GM19397 (cell line): ENCODE measurements around the gene ATG9B.
"Not testable (repeated sequence)": the region's sequence is repeated elsewhere in the genome, so short reads cannot be mapped to it uniquely, and the experiment has no call there.

Experiments
- ATAC-seq: cut with Tn5 transposase; IDR thresholded peaks from one replicate; pipeline ENCODE4 v1.9.1; 2021; ENCODE audit warnings: mild to moderate bottlenecking, moderate library complexity; ENCODE audit not compliant: unreplicated experiment

ATG9B gene

GRCh38 chr7:151017370-151017952, 6.8 kb downstream of the ATG9B start:
- no peak for ATAC-seq

- ATAC-seq, result no peak
Observed at GRCh38 chr7:151016942-151017341, 7.4 kb downstream of the ATG9B start.

GRCh38 chr7:151016505-151016904, 7.8 kb downstream of the ATG9B start:
- no peak for ATAC-seq

- no peak for ATAC-seq
Observed at GRCh38 chr7:151015967-151016366, 8.3 kb downstream of the ATG9B start.

GRCh38 chr7:151014950-151015349, 9.3 kb downstream of the ATG9B start:
- no peak for ATAC-seq

GRCh38 chr7:151013733-151014497, 10.4 kb downstream of the ATG9B start:
- ATAC-seq, result peak; percentile 43

- ATAC-seq, result no peak
Observed at GRCh38 chr7:151013356-151013732, 10.9 kb downstream of the ATG9B start.

GRCh38 chr7:151012911-151013347, 11.4 kb downstream of the ATG9B start:
- ATAC-seq, result no peak

GRCh38 chr7:151012031-151012692, 12.1 kb downstream of the ATG9B start:
- ATAC-seq, result no peak

- not testable (repeated sequence) for ATAC-seq
Observed at GRCh38 chr7:151011616-151012015, 12.7 kb downstream of the ATG9B start.

- ATAC-seq, result no peak
Observed at GRCh38 chr7:151011097-151011409, 13.2 kb downstream of the ATG9B start.

GRCh38 chr7:151010307-151011096, 13.8 kb downstream of the ATG9B start:
- ATAC-seq, result no peak

GRCh38 chr7:151010037-151010306, 14.3 kb downstream of the ATG9B start:
- ATAC-seq, result no peak

GRCh38 chr7:151009327-151010036, 14.8 kb downstream of the ATG9B start:
- no peak for ATAC-seq

GRCh38 chr7:151008511-151009323, 15.6 kb downstream of the ATG9B start:
- peak; percentile 52 for ATAC-seq

GRCh38 chr7:151008143-151008510, 16.2 kb downstream of the ATG9B start:
- no peak for ATAC-seq

GRCh38 chr7:151007469-151007898, 16.8 kb downstream of the ATG9B start:
- ATAC-seq, result no peak

- no peak for ATAC-seq
Observed at GRCh38 chr7:151006590-151007300, 17.5 kb downstream of the ATG9B start.

- ATAC-seq, result no peak
Observed at GRCh38 chr7:151005566-151005965, 18.7 kb downstream of the ATG9B start.

GRCh38 chr7:151003572-151003971, 20.7 kb downstream of the ATG9B start:
- ATAC-seq, result no peak
